GM18867 (cell line): Measurements from ENCODE around the gene PRSS22.

Experiments used
- ATAC-seq: cut with Tn5 transposase; IDR thresholded peaks from one replicate; pipeline ENCODE4 v1.9.1; 2021; ENCODE audit warnings: mild to moderate bottlenecking, moderate library complexity; ENCODE audit not compliant: unreplicated experiment

Gene PRSS22

GRCh38 chr16:2852731-2853507 is 5.1 kb downstream of the PRSS22 start:
- no peak for ATAC-seq

- ATAC-seq = no peak
Measured at GRCh38 chr16:2852003-2852730, 5.8 kb downstream of the PRSS22 start.

GRCh38 chr16:2848933-2849725 is 8.8 kb downstream of the PRSS22 start:
- no peak for ATAC-seq

- no peak for ATAC-seq
Measured at GRCh38 chr16:2846511-2847310, 11.3 kb downstream of the PRSS22 start.

GRCh38 chr16:2845116-2845515 is 12.9 kb downstream of the PRSS22 start:
- no peak for ATAC-seq

GRCh38 chr16:2843526-2843925 is 14.4 kb downstream of the PRSS22 start:
- no peak for ATAC-seq

GRCh38 chr16:2842340-2843000 is 15.5 kb downstream of the PRSS22 start:
- no peak for ATAC-seq

- no peak for ATAC-seq
Measured at GRCh38 chr16:2841606-2842339, 16.2 kb downstream of the PRSS22 start.

GRCh38 chr16:2840914-2841313 is 17.1 kb downstream of the PRSS22 start:
- no peak for ATAC-seq

GRCh38 chr16:2839650-2840450 is 18.1 kb downstream of the PRSS22 start:
- ATAC-seq = no peak

- ATAC-seq = no peak
Measured at GRCh38 chr16:2838928-2839327, 19.0 kb downstream of the PRSS22 start.

- ATAC-seq = no peak
Measured at GRCh38 chr16:2836646-2837508, 21.1 kb downstream of the PRSS22 start.

- no peak for ATAC-seq
Measured at GRCh38 chr16:2835638-2836493, 22.1 kb downstream of the PRSS22 start.

GRCh38 chr16:2834968-2835367 is 23.0 kb downstream of the PRSS22 start:
- ATAC-seq = no peak

GRCh38 chr16:2833776-2834175 is 24.2 kb downstream of the PRSS22 start:
- no peak for ATAC-seq

- ATAC-seq = no peak
Measured at GRCh38 chr16:2831203-2831602, 26.8 kb downstream of the PRSS22 start.

GRCh38 chr16:2830355-2830695 is 27.6 kb downstream of the PRSS22 start:
- ATAC-seq = no peak
